ENCODE measurements around the gene TMEM150A.

DNA sequence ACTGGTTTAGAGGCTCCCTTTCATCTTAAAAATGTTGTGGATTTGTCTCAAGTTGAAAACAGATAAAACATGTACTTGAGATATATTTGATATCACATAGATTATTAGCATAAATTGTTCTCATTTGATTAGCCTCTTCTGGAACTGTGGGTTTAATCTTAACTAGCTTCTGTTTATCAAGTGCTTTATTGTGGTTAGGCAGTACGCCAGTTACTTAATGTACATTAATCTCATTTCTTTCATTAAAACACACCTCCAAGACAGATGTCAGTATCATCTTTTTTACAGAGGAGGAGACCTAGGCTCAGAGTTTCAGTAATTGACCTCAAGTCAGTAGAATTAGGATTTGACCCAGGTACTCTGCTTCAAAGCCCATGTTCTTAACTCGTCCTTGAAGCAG lies 43.7 kb upstream of the TMEM150A start:
- TF ChIP-seq, protein P1, sequence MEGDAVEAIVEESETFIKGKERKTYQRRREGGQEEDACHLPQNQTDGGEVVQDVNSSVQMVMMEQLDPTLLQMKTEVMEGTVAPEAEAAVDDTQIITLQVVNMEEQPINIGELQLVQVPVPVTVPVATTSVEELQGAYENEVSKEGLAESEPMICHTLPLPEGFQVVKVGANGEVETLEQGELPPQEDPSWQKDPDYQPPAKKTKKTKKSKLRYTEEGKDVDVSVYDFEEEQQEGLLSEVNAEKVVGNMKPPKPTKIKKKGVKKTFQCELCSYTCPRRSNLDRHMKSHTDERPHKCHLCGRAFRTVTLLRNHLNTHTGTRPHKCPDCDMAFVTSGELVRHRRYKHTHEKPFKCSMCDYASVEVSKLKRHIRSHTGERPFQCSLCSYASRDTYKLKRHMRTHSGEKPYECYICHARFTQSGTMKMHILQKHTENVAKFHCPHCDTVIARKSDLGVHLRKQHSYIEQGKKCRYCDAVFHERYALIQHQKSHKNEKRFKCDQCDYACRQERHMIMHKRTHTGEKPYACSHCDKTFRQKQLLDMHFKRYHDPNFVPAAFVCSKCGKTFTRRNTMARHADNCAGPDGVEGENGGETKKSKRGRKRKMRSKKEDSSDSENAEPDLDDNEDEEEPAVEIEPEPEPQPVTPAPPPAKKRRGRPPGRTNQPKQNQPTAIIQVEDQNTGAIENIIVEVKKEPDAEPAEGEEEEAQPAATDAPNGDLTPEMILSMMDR (IDR thresholded peaks at IDR 0.05): no peak
- TF ChIP-seq POLR2A (IDR thresholded peaks at IDR 0.05) (no peak), POLR2AphosphoS5 (IDR thresholded peaks at IDR 0.05) (no peak)

Measured in prostate gland (tissue), 2 donors.